Placental epithelial cell (primary cell): Measurements from ENCODE around the gene ZPBP. TPM values are rescaled to one million over a fixed set of nuclear protein-coding genes. Genes with fewer than 3 reads are reported as not detected.

ENCODE experiments used
- total RNA-seq: library from RNA; depleted of rRNA; stranded (reverse); fragments of >200 nt; gene quantifications from 2 replicates; pipeline ENCODE4 v1.2.3, GENCODE V29; 2012

Gene ZPBP, protein sequence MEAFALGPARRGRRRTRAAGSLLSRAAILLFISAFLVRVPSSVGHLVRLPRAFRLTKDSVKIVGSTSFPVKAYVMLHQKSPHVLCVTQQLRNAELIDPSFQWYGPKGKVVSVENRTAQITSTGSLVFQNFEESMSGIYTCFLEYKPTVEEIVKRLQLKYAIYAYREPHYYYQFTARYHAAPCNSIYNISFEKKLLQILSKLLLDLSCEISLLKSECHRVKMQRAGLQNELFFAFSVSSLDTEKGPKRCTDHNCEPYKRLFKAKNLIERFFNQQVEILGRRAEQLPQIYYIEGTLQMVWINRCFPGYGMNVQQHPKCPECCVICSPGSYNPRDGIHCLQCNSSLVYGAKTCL
- not detected in 2 replicates for total RNA-seq

DNA sequence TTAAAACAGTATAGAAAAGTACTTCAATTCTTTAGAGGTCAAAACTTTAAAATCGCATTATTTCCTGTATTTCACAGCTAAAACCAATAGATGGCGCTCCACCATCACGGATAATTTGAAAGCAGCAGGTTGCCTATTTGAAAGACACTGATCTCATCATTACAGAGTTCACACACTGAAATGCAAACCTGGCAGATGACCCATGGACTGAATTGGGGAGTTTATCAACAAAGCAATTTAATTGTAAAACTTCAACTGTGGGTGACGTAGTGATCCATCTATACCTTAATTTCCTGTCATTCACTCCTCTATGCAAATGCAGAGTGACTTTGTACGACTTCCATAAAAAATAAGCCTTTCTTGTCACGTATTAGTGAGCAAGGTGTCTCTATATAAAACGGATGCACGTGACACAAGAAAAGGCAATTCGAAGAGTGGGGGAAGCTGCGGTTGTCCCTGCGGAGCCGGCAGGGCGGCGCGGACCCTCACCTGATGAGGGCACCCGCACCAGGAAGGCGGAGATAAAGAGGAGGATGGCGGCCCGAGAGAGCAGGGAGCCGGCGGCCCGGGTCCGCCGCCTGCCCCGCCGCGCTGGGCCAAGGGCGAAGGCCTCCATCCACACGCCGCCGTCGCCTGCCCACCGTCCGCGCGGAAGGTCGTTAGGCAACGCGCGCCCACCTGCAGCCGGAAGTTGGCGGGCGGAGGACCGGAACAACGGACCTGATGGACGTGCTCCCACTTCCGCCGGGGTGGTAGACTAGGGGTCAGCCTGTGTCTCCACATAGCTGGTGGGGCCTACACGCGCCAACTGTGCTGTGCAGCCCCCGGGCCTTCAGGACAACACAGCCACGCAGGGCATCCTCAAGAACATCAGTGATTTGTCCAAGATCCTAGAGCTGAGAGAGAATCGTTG lies at the start of gene ZPBP:
ZPBP (minus strand) TSS at position 668 of the 913 bp plus-strand sequence; CDS start at position 616, 52 bp downstream.

Other genes with a start within 250 kb of the ZPBP start
- under 0.01 TPM in 1 of 2 replicates, not detected in the other for gene IKZF1, start 211.5 kb upstream of the ZPBP start, total RNA-seq